WTC11 (cell line): Measurements from ENCODE around the gene CCDC154. TPM values are rescaled to one million over a fixed set of nuclear protein-coding genes. Genes with fewer than 3 reads are reported as not detected.

ENCODE experiments used
- ATAC-seq: fragments of 200-7000 bp; cut with Tn5 transposase; 2 replicates; pipeline ENCODE4 v1.10.0; 2021; ENCODE audit warnings: mild to moderate bottlenecking, moderate library complexity
- CTCF ChIA-PET: fragments of 300-600 bp; sonication (Branson Sonifier 250); formaldehyde crosslinking; loops from one replicate; lab custom pipeline; 2021; ENCODE audit warnings: antibody characterized with exemption; lab: Charles Lee
- POLR2A ChIA-PET: fragments of 350-600 bp; sonication (Branson Sonifier 250); formaldehyde crosslinking; loops from one replicate; lab custom pipeline; 2021; ENCODE audit warnings: antibody characterized with exemption; lab: Charles Lee
- DNase-seq: peaks from one replicate; pipeline ENCODE4 v3.0.0; 2021; ENCODE audit warnings: low spot score
- H3K27ac Mint-ChIP-seq: 2 replicates; pipeline ENCODE4 v1.8.0; 2021; ENCODE audit warnings: mixed read lengths
- H3K27me3 Mint-ChIP-seq: 2 replicates; pipeline ENCODE4 v1.8.0; 2021; ENCODE audit warnings: low read depth, mild to moderate bottlenecking, moderate library complexity, mixed read lengths
- H3K36me3 Mint-ChIP-seq: 2 replicates; pipeline ENCODE4 v1.8.0; 2021; ENCODE audit warnings: mixed read lengths
- H3K4me1 Mint-ChIP-seq: 2 replicates; pipeline ENCODE4 v1.8.0; 2022; ENCODE audit warnings: mixed read lengths
- H3K4me3 Mint-ChIP-seq: 2 replicates; pipeline ENCODE4 v1.8.0; 2021; ENCODE audit warnings: mild to moderate bottlenecking, moderate library complexity, mixed read lengths
- H3K9me3 Mint-ChIP-seq: 2 replicates; pipeline ENCODE4 v1.8.0; 2021; ENCODE audit warnings: mixed read lengths
- CBFB ChIP-seq: sonication (generic); formaldehyde crosslinking; IDR thresholded peaks from 2 replicates; pipeline ENCODE4 v1.8.1; 2022; ENCODE audit warnings: mild to moderate bottlenecking, low read depth, missing genetic modification reagents
- FOXJ3 ChIP-seq: sonication (generic); formaldehyde crosslinking; IDR thresholded peaks from 2 replicates; pipeline ENCODE4 v1.9.0; 2021; ENCODE audit warnings: missing genetic modification reagents, mild to moderate bottlenecking, borderline replicate concordance
- FOXK1 ChIP-seq: sonication (generic); formaldehyde crosslinking; IDR thresholded peaks from 2 replicates; pipeline ENCODE4 v1.8.0; 2022; ENCODE audit warnings: mild to moderate bottlenecking, moderate library complexity, missing genetic modification reagents
- GRHL2 ChIP-seq: fragments of 250-450 bp; sonication (Bioruptor Pico); IDR thresholded peaks from 2 replicates; pipeline ENCODE4 v1.8.0; 2022; ENCODE audit warnings: mild to moderate bottlenecking, moderate library complexity; ENCODE audit not compliant: insufficient replicate concordance, severe bottlenecking
- HMGA2 ChIP-seq: fragments of 250-450 bp; sonication (Bioruptor Pico); IDR thresholded peaks from 2 replicates; pipeline ENCODE4 v1.4.0; 2021; ENCODE audit warnings: mild to moderate bottlenecking, moderate library complexity
- NFE2L1 ChIP-seq: sonication (generic); formaldehyde crosslinking; IDR thresholded peaks from 2 replicates; pipeline ENCODE4 v1.8.1; 2023; ENCODE audit warnings: missing genetic modification reagents
- NFYB ChIP-seq: sonication (generic); formaldehyde crosslinking; conservative IDR thresholded peaks from 2 replicates; pipeline ENCODE4 v1.8.0; 2022; ENCODE audit warnings: low read depth, missing genetic modification reagents
- OVOL2 ChIP-seq: fragments of 250-450 bp; sonication (Bioruptor Pico); IDR thresholded peaks from 2 replicates; pipeline ENCODE4 v1.9.0; 2021; ENCODE audit warnings: mild to moderate bottlenecking, borderline replicate concordance
- PRRX2 ChIP-seq: fragments of 250-450 bp; sonication (Bioruptor Pico); IDR thresholded peaks from 2 replicates; pipeline ENCODE4 v1.8.0; 2021; ENCODE audit warnings: mild to moderate bottlenecking
- SMAD4 ChIP-seq: sonication (generic); formaldehyde crosslinking; IDR thresholded peaks from 2 replicates; pipeline ENCODE4 v1.8.0; 2022; ENCODE audit warnings: mild to moderate bottlenecking, missing genetic modification reagents
- SOX15 ChIP-seq: fragments of 250-450 bp; sonication (Bioruptor Pico); IDR thresholded peaks from 2 replicates; pipeline ENCODE4 v1.9.0; 2021; ENCODE audit warnings: mild to moderate bottlenecking
- TCF7 ChIP-seq: sonication (generic); formaldehyde crosslinking; IDR thresholded peaks from 2 replicates; pipeline ENCODE4 v1.8.0; 2022; ENCODE audit warnings: mild to moderate bottlenecking, low read depth, missing genetic modification reagents, moderate library complexity
- ZNF121 ChIP-seq: sonication (generic); formaldehyde crosslinking; IDR thresholded peaks from 2 replicates; pipeline ENCODE4 v1.8.0; 2023; ENCODE audit warnings: missing genetic modification reagents
- ZNF263 ChIP-seq: sonication (generic); formaldehyde crosslinking; IDR thresholded peaks from 2 replicates; pipeline ENCODE4 v1.8.1; 2022; ENCODE audit warnings: low read depth, mild to moderate bottlenecking, moderate library complexity, missing genetic modification reagents
- ZNF423 ChIP-seq: fragments of 250-450 bp; sonication (Bioruptor Pico); IDR thresholded peaks from 2 replicates; pipeline ENCODE4 v2.1.2; 2022; ENCODE audit warnings: mild to moderate bottlenecking, moderate library complexity
- total RNA-seq: library from RNA; stranded (reverse); gene quantifications from 3 replicates; pipeline ENCODE4 v1.2.3, GENCODE V29; 2021
- TF ChIP-seq, protein P1 (sequence below): sonication (generic); formaldehyde crosslinking; IDR thresholded peaks from 2 replicates; pipeline ENCODE4 v1.8.1; 2023; ENCODE audit warnings: mild to moderate bottlenecking, missing genetic modification reagents, moderate library complexity
- TF ChIP-seq, protein P2 (sequence below): sonication (generic); formaldehyde crosslinking; IDR thresholded peaks from 2 replicates; pipeline ENCODE4 v1.8.1; 2023; ENCODE audit warnings: mild to moderate bottlenecking, missing genetic modification reagents
- TF ChIP-seq, protein P3 (sequence below): fragments of 200-600 bp; IDR thresholded peaks from 2 replicates; pipeline ENCODE4 v1.8.0; 2022; ENCODE audit warnings: antibody characterized with exemption

Gene CCDC154
- total RNA-seq, 1 experiment from 2014 or later = 0.46 TPM

DNA sequence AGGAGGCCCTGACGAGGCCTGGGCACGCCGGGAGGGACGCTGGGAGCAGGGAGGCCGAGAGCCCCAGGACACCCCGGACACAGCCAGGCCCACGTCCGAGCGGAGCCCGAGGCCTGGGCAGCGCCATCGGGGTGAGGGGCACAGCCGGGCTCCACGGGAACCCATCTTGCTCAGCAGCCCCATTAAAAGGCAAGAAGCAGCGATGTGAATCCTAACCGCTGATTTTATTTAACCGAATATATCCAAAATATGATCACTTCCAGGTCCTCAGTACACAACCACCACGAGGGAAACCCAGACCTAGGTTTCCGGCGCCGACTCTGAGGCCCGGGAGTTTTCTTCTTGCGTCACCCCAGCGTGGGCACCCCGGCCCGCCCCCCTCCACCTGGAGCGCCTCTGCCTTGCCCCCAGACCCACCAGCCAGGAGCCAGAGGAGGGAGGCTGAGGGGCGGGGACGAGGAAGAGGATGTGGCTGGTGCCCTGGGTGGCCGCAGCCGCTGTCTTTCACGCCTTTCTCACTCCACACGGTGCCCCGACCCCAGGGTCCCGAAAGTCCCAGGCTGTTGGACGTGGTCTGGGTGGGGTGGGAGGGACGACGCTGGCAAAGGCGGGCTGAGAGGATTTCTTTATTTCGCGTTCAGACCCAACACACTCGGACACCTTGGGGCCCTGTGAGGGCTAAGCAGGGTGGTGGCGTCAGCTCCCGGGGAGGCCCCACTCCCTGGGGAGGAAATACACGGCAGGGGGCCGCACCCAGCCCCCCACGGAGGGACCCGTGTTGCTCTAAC lies 568 bp upstream of the CCDC154 start:
- no peaks in the 10 kb centered on the region for H3K27me3 Mint-ChIP-seq
- TF ChIP-seq FOXJ3 (CRISPR knock-in tag) = no peak
- no peak for TF ChIP-seq NFE2L1 (CRISPR knock-in tag)
- TF ChIP-seq, protein P1, sequence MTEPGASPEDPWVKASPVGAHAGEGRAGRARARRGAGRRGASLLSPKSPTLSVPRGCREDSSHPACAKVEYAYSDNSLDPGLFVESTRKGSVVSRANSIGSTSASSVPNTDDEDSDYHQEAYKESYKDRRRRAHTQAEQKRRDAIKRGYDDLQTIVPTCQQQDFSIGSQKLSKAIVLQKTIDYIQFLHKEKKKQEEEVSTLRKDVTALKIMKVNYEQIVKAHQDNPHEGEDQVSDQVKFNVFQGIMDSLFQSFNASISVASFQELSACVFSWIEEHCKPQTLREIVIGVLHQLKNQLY (CRISPR knock-in tag) = no peak
- CTCF ChIA-PET = interaction anchor here (0.7 to 1.9 kb wide), 3 partner anchors 17 to 279 kb away, joined by 3 to 10 read pairs (median 3); partner anchors contain the start of gene UQCC4
- no peaks in the 10 kb centered on the region for H3K4me1 Mint-ChIP-seq
- H3K36me3 Mint-ChIP-seq = no peaks in the 10 kb centered on the region
- no peaks in the 10 kb centered on the region for H3K9me3 Mint-ChIP-seq
- DNase-seq (no peak), ATAC-seq (no peak)
- H3K4me3 Mint-ChIP-seq = no peak overlapping the region
- POLR2A ChIA-PET = no interaction called here
- no peak overlapping the region for H3K27ac Mint-ChIP-seq

DNA sequence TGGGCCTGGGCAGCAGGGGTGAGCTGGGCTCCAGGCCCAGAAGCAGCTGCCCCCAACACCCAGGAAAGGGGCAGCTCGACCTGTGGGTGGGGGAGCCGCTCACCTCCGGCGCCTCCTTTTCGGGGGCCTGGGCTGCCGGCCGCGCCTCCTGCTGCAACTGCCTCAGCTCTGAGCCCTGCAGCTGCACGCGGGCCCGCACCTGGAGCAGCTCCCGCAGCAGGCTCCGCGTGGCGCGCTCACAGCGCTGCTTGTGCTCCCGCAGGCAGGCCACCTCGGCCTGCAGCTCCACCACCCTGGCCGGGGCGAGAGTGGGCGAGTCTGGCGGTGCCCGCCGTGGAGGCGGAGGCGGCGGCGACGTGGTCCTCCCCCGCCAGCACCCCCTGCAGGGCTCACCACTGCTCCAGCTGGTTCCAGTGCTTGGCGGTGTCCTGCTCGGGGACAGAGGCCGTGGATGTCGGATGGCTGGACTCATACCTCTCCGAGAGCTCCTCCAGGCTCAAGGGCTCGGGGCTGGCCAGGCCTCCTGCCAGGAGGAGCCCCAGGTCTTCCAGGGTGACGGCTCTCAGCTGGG lies 868 bp downstream of the CCDC154 start:
- no peaks in the 10 kb centered on the region for H3K36me3 Mint-ChIP-seq
- H3K4me1 Mint-ChIP-seq = no peaks in the 10 kb centered on the region
- no peaks in the 10 kb centered on the region for H3K9me3 Mint-ChIP-seq
- ATAC-seq = peak; percentile 11; the same call in 1 of the 2 replicates
- POLR2A ChIA-PET = no interaction called here
- CTCF ChIA-PET = interaction anchor here (0.6 to 1.9 kb wide), 6 partner anchors 16 to 117 kb away, joined by 3 to 10 read pairs (median 3); partner anchors contain the start of gene UQCC4
- no peak overlapping the region for H3K4me3 Mint-ChIP-seq
- H3K27ac Mint-ChIP-seq = no peak overlapping the region
- no peak for TF ChIP-seq ZNF423 (CRISPR knock-in tag)
- no peaks in the 10 kb centered on the region for H3K27me3 Mint-ChIP-seq
- no peak for DNase-seq

DNA sequence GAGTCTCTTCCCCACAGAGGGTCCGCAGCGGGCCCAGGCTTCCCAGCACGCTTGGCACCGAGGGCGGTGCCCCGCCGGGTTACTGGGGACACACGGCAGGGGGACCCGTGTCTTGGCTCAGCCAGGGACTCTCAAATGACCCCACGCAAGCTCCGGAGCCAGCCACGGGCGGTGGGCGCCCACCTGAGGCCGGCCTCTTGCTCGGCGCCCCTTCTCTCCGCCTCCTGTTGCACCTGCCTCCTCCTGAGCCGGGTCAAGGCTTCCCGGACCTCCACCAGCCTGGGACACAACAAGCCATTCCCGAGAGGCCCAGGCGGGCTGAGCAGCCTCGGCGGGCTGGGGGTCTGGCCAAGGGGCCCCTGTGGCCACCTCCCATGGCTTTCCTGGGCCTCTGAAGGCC lies 1.7 kb downstream of the CCDC154 start:
- Mint-ChIP-seq H3K27me3 (no peaks in the 10 kb centered on the region), H3K36me3 (no peaks in the 10 kb centered on the region), H3K9me3 (no peaks in the 10 kb centered on the region), H3K4me3 (no peak overlapping the region), H3K27ac (no peak overlapping the region), H3K4me1 (no peaks in the 10 kb centered on the region)
- DNase-seq (no peak), ATAC-seq (no peak)
- ChIA-PET CTCF (interaction anchor here (0.8 to 1.4 kb wide), 2 partner anchors 79 to 116 kb away, joined by 3 read pairs; no protein-coding TSS in a partner anchor), POLR2A (no interaction called here)
- TF ChIP-seq, protein P2, sequence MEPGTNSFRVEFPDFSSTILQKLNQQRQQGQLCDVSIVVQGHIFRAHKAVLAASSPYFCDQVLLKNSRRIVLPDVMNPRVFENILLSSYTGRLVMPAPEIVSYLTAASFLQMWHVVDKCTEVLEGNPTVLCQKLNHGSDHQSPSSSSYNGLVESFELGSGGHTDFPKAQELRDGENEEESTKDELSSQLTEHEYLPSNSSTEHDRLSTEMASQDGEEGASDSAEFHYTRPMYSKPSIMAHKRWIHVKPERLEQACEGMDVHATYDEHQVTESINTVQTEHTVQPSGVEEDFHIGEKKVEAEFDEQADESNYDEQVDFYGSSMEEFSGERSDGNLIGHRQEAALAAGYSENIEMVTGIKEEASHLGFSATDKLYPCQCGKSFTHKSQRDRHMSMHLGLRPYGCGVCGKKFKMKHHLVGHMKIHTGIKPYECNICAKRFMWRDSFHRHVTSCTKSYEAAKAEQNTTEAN (CRISPR knock-in tag) = no peak
- TF ChIP-seq ZNF121 (CRISPR knock-in tag) = no peak
- TF ChIP-seq SMAD4 (CRISPR knock-in tag) = no peak
- TF ChIP-seq FOXK1 = no peak
- no peak for TF ChIP-seq NFYB (CRISPR knock-in tag)
- TF ChIP-seq CBFB (CRISPR knock-in tag) = no peak
- no peak for TF ChIP-seq PRRX2 (CRISPR knock-in tag)
- TF ChIP-seq SOX15 (CRISPR knock-in tag) = no peak
- TF ChIP-seq, protein P3, sequence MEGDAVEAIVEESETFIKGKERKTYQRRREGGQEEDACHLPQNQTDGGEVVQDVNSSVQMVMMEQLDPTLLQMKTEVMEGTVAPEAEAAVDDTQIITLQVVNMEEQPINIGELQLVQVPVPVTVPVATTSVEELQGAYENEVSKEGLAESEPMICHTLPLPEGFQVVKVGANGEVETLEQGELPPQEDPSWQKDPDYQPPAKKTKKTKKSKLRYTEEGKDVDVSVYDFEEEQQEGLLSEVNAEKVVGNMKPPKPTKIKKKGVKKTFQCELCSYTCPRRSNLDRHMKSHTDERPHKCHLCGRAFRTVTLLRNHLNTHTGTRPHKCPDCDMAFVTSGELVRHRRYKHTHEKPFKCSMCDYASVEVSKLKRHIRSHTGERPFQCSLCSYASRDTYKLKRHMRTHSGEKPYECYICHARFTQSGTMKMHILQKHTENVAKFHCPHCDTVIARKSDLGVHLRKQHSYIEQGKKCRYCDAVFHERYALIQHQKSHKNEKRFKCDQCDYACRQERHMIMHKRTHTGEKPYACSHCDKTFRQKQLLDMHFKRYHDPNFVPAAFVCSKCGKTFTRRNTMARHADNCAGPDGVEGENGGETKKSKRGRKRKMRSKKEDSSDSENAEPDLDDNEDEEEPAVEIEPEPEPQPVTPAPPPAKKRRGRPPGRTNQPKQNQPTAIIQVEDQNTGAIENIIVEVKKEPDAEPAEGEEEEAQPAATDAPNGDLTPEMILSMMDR = no peak
- no peak for TF ChIP-seq GRHL2 (CRISPR knock-in tag)
- no peak for TF ChIP-seq OVOL2 (CRISPR knock-in tag)
- no peak for TF ChIP-seq ZNF263 (CRISPR knock-in tag)
- no peak for TF ChIP-seq NFE2L1 (CRISPR knock-in tag)
- TF ChIP-seq TCF7 (CRISPR knock-in tag) = no peak
- TF ChIP-seq FOXJ3 (CRISPR knock-in tag) = no peak
- TF ChIP-seq HMGA2 = no peak
